Pancreas (tissue), 10 donors: ENCODE measurements around the gene ATG9A. TPM values are rescaled to one million over a fixed set of nuclear protein-coding genes. Genes with fewer than 3 reads are reported as not detected.
A peak's percentile ranks its signal among the peaks of the same experiment; 100 is the strongest.

Experiments used
- ATAC-seq, 4 donors: fragments of 200-7000 bp; cut with Tn5 transposase; one replicate each; pipeline versions ENCODE4 v1.8.0 to v1.9.1; 2020; ENCODE audit warnings: mild to moderate bottlenecking in 4 of 4, moderate library complexity in 4 of 4
- DNase-seq, 6 donors: peaks; one replicate each; pipeline ENCODE4 v3.0.0-alpha.2; 2020
- FAIRE-seq: peaks from 2 replicates; lab custom pipeline; 2012; peaks lifted over from hg19 to GRCh38; lab: Jason Lieb, UNC
- H3K27ac ChIP-seq, 4 donors: fragments of 200-600 bp; sonication (generic); 1 replicate in 3 of 4; 2 replicates in 1 of 4; pipeline versions ENCODE4 v1.5.0 to v1.8.0; 2020
- H3K27me3 ChIP-seq, 4 donors: fragments of 200-600 bp; one replicate each; pipeline ENCODE4 v1.8.0; 2021
- H3K36me3 ChIP-seq, 3 donors: fragments of 200-600 bp; sonication (generic) in 1 of 3; one replicate each; pipeline versions ENCODE4 v1.5.0 to v1.8.0; 2020 to 2021
- H3K4me1 ChIP-seq, 3 donors: fragments of 200-600 bp; one replicate each; pipeline ENCODE4 v1.8.0; 2021
- H3K4me3 ChIP-seq, 4 donors: fragments of 200-600 bp; sonication (generic) in 2 of 4; one replicate each; pipeline versions ENCODE4 v1.5.0 to v1.8.0; 2020 to 2021
- H3K9me3 ChIP-seq, 4 donors: fragments of 200-600 bp; one replicate each; pipeline ENCODE4 v1.8.0; 2021
- whole genome bisulfite sequencing, 2 donors: extraction: QIAGEN DNeasy Blood & Tissue Kit; methylation state at CpG; one replicate each; pipeline ENCODE4 v1.1.7; 2013; 5-methylcytosine and 5-hydroxymethylcytosine counted together
- intact Hi-C, 3 donors: fragments of 100-400 bp; cut with DNase I; formaldehyde crosslinking; loops; one replicate each; pipeline versions ENCODE4 v1.11.1 to v1.14.2; 2022
- polyA plus RNA-seq, 2 donors: library from polyadenylated mRNA; stranded (reverse); fragments of 200-250 nt; gene quantifications; one replicate each; pipeline ENCODE4 v1.2.3, GENCODE V29; 2013
- total RNA-seq, 6 donors: library from RNA; stranded (reverse); fragmentation: NEBNext Ultra II Directional in 4 of 6; extraction: Animal tissue kit (Norgen Biotek cat#: 25700) in 4 of 6; gene quantifications; one replicate each; pipeline versions ENCODE4 v1.2.1 to v1.2.4, GENCODE V29; 2021 to 2023
- TF ChIP-seq, protein P1 (sequence below), 4 donors: fragments of 200-600 bp; sonication (generic) in 3 of 4; IDR thresholded peaks; one replicate each; pipeline versions ENCODE4 v1.5.0 to v1.8.0; 2021; ENCODE audit warnings: antibody characterized with exemption in 4 of 4
- donor health status: healthy with polysubstance abuse.
- donor health status: DM: no; HTN: no; CAD: no; lungs with moderate emphysema.
- donor health status: DM: no; HTN: no; CAD: no.
- donor health status: control.
- donor health status: control.
- donor health status: Bipolar disorder and iron deficiency.
- donor health status: DM: yes; HTN: yes; CAD: no.
- donor health status: DM: no; HTN: no; CAD: no.
- donor health status: DM: no; HTN: no; CAD: no.
- donor health status: DM: yes; HTN: yes; CAD: no.

The ATG9A gene
- total and polyA plus RNA-seq, 8 donors = 12.1 to 25.5 (median 18.5) TPM

DNA sequence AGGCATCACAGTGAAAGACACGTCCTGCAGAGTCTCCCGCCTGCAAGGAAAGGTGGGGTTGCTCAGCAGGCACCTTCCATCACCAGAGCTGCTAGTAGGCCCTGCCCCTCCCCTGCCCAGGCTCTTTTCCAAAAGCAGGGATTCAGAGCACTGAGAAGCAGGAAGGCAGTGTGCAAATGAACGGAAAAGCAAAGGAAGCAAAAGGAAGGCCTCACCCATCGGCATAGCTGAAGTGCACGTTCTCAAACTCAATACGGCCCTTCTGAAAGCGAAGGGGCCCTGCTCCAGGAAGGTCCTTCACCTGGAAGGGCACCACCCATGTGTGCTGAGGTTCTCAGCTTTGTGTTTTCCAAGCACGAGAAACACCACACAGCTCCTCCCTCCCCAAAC is 16.4 kb downstream of the ATG9A start:
- no peaks in the 10 kb centered on the region for H3K27me3 ChIP-seq
- TF ChIP-seq, protein P1, sequence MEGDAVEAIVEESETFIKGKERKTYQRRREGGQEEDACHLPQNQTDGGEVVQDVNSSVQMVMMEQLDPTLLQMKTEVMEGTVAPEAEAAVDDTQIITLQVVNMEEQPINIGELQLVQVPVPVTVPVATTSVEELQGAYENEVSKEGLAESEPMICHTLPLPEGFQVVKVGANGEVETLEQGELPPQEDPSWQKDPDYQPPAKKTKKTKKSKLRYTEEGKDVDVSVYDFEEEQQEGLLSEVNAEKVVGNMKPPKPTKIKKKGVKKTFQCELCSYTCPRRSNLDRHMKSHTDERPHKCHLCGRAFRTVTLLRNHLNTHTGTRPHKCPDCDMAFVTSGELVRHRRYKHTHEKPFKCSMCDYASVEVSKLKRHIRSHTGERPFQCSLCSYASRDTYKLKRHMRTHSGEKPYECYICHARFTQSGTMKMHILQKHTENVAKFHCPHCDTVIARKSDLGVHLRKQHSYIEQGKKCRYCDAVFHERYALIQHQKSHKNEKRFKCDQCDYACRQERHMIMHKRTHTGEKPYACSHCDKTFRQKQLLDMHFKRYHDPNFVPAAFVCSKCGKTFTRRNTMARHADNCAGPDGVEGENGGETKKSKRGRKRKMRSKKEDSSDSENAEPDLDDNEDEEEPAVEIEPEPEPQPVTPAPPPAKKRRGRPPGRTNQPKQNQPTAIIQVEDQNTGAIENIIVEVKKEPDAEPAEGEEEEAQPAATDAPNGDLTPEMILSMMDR (IDR thresholded peaks at IDR 0.05) = no peak
- no peak for FAIRE-seq
- H3K27ac ChIP-seq = no peak overlapping the region
- peaks cover 0 to 10% (median 7%) of the 10 kb centered on the region in 3 donors for H3K4me1 ChIP-seq
- H3K9me3 ChIP-seq = no peaks in the 10 kb centered on the region
- intact Hi-C loops = no loop called here
- no peak for DNase-seq
- no peak overlapping the region for H3K4me3 ChIP-seq
- 86 to 89% methylated on average over 8 of the region's 8 CpGs for WGBS, 2 donors
- ATAC-seq = no peak
- H3K36me3 ChIP-seq = peaks cover 0 to 8% (median 0%) of the 10 kb centered on the region in 3 donors

DNA sequence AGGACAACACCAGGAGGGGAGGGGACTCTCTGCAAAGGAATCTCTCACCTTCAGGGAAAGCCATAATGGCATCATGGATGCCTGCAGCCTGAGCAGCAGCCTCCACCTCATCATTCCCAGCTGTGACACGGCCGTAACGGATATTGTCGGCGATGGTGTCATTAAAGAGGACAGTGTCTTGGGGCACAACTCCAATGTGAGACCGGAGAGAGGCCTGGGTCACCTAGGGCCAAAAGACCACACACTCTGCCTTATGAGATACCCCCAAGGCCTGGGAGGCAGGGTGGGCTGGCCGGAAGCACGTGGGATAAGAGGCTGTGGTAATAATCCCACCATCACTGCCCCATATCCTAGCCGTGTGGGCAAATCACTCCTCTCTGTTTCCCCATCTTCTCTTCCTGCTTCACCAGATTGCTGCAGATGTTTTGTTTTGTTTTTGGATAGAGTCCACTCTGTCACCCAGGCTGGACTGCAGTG is 18.5 kb downstream of the ATG9A start:
- 90 to 95% methylated on average over 9 of the region's 9 CpGs for WGBS, 2 donors
- TF ChIP-seq, protein P1 (IDR thresholded peaks at IDR 0.05) = no peak
- Histone ChIP-seq H3K36me3 (peaks cover 0 to 8% (median 0%) of the 10 kb centered on the region in 3 donors), H3K4me1 (peaks cover 0 to 11% (median 5%) of the 10 kb centered on the region in 3 donors), H3K9me3 (no peaks in the 10 kb centered on the region), H3K4me3 (no peak overlapping the region), H3K27me3 (no peaks in the 10 kb centered on the region), H3K27ac (no peak overlapping the region)
- peak in 1 of 6 donors; percentile 7 for DNase-seq
- no peak for ATAC-seq
- intact Hi-C loops = no loop called here
- no peak for FAIRE-seq

DNA sequence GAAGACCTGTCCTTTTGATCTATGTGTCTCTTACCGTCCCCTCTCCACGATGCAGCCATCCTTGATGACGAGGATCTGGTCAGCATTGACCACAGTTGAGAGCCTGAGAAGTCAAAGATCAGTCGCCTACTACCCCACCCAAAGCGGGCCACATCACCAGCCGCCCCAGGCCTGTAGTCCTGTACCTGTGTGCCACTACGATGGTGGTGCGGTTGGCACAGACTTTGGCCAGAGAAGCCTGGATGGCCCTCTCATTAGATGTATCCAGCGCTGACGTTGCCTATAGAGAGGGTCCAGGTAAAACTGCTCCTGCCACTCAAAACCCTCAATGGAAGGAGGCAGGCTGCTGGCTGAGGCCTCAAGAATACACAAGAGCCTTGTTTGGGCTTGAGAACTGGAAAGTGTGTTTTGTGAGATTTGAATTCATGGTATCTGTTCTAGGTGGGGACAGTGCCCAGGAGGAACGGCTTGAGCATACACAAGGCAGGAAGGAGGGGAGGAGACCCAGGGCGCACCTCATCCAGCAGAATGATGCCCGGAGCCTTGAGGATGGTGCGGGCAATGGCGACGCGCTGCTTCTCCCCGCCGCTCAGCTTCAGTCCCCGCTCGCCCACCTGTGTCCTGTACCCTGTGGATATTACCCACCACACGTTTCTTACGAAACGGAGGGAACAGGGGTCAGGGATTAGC is 19.1 kb downstream of the ATG9A start:
- Histone ChIP-seq H3K27me3 (no peaks in the 10 kb centered on the region), H3K4me1 (peaks cover 0 to 11% (median 5%) of the 10 kb centered on the region in 3 donors), H3K36me3 (peaks cover 0 to 8% (median 0%) of the 10 kb centered on the region in 3 donors), H3K27ac (no peak overlapping the region), H3K9me3 (no peaks in the 10 kb centered on the region), H3K4me3 (no peak overlapping the region)
- ATAC-seq (no peak), DNase-seq (peak in 1 of 6 donors; percentile 13), FAIRE-seq (no peak)
- TF ChIP-seq, protein P1 (IDR thresholded peaks at IDR 0.05) = no peak
- intact Hi-C loops = no loop called here
- 93 to 95% methylated on average over 24 of the region's 24 CpGs for WGBS, 2 donors

DNA sequence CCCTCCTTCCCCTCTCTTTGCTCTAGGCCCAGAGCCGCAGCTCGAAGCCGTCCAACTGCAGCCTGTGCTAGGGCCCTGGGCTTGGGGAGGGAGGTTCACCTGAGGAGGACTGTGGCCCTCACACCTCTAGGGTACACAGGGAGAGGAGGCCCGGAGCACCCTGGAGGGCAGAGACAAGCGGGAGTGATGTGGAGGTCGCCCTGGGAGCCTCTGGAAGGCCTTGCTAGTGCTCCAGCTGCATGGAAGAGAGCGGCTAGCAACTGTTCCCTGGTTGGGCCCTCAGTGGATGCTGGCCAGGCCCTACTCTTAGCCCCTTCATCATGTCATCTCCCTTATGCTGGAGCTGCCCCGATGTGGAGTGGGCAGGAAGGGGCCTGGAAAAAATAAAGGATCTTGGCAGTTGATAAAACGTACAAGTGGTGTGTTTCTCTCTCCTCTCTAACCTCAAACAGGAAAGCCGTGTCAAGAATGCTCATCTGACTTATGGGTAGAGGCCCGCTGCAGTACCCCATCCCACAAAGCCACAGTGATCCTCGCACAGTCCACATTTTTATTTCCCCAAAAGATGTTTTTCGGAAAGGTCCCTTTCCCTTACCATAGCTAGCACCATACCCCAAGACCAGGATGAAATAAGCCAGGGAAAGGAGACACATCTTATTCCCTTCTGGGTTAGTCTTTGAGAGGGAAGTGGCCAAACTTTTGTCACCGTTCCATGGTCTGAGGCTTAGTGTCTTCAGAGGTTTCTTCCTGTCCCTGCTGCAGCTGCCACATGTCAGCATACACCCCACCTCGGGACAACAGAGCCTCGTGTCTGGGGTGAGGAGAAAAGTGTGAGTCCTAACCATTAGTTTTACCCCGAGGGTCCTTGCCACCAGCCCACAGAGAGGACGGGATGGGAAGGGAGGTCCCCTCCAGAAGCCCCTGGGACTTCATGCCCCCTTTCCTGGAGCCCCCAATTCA is 19.9 kb downstream of the ATG9A start:
- H3K36me3 ChIP-seq = peaks cover 0 to 8% (median 0%) of the 10 kb centered on the region in 3 donors
- peak in 2 of 6 donors; percentile 11 to 55 for DNase-seq
- WGBS, 2 donors = 80 to 83% methylated on average over 15 to 18 of the region's 18 CpGs

More for the DNA sequence above, 19.9 kb downstream of the ATG9A start:
- Histone ChIP-seq H3K27ac (no peak overlapping the region), H3K4me3 (no peak overlapping the region), H3K4me1 (peaks cover 0 to 11% (median 5%) of the 10 kb centered on the region in 3 donors), H3K27me3 (no peaks in the 10 kb centered on the region), H3K9me3 (no peaks in the 10 kb centered on the region)
- intact Hi-C loops = no loop called here
- FAIRE-seq (no peak), ATAC-seq (no peak)
- TF ChIP-seq, protein P1 (IDR thresholded peaks at IDR 0.05) = no peak
